Measurements from ENCODE around the gene TMEM239. TPM values are rescaled to one million over a fixed set of nuclear protein-coding genes. Genes with fewer than 3 reads are reported as not detected.
A peak's percentile ranks its signal among the peaks of the same experiment; 100 is the strongest.

TMEM239 gene
- total RNA-seq, 1 donor from 2014 or later = not detected

GRCh38 chr20:2838170-2838797 is 22.1 kb downstream of the TMEM239 start:
- CTCF ChIA-PET = no interaction called here
- peak overlapping the region; percentile 35 for H3K27ac Mint-ChIP-seq
- no peak for TF ChIP-seq CTCF (IDR thresholded peaks at IDR 0.05)
- H3K4me3 Mint-ChIP-seq = no peak overlapping the region
- POLR2A ChIA-PET = interaction anchor here (3.0 kb wide), 1 partner anchor 34 kb away, joined by 17 read pairs; the partner anchor contains the start of gene PTPRA
- no peak for DNase-seq
- intact Hi-C loops (cut with micrococcal nuclease) = no loop called here
- H3K4me1 Mint-ChIP-seq = peaks cover 28% of the 10 kb centered on the region
- H3K27me3 Mint-ChIP-seq = no peaks in the 10 kb centered on the region
- ATAC-seq (ENCODE audit: low read depth) = no peak
- no peaks in the 10 kb centered on the region for H3K9me3 Mint-ChIP-seq
- peaks cover 13% of the 10 kb centered on the region for H3K36me3 Mint-ChIP-seq (ENCODE audit: low read depth)

- Mint-ChIP-seq H3K9me3 (no peaks in the 10 kb centered on the region), H3K27ac (peak overlapping the region; percentile 67), H3K4me1 (peaks cover 28% of the 10 kb centered on the region), H3K27me3 (no peaks in the 10 kb centered on the region), H3K4me3 (peak overlapping the region; percentile 80), H3K36me3 (ENCODE audit: low read depth) (peaks cover 13% of the 10 kb centered on the region)
- ATAC-seq (ENCODE audit: low read depth) = no peak
- intact Hi-C loops (cut with micrococcal nuclease) = no loop called here
- CTCF ChIA-PET = no interaction called here
- DNase-seq = no peak
- POLR2A ChIA-PET = interaction anchor here (3.0 kb wide), 1 partner anchor 33 kb away, joined by 17 read pairs; the partner anchor contains the start of gene PTPRA
- TF ChIP-seq CTCF (IDR thresholded peaks at IDR 0.05) = no peak
Measured at GRCh38 chr20:2838847-2839671, 22.9 kb downstream of the TMEM239 start.

GRCh38 chr20:2839732-2840137 is 23.6 kb downstream of the TMEM239 start:
- H3K27ac Mint-ChIP-seq = peak overlapping the region; percentile 67
- peaks cover 15% of the 10 kb centered on the region for H3K36me3 Mint-ChIP-seq (ENCODE audit: low read depth)
- ATAC-seq (ENCODE audit: low read depth) = no peak
- no peak for TF ChIP-seq CTCF (IDR thresholded peaks at IDR 0.05)
- ChIA-PET CTCF (no interaction called here), POLR2A (interaction anchor here (0.7 to 3.0 kb wide), 8 partner anchors 8 to 369 kb away, joined by 3 to 17 read pairs (median 7); partner anchors contain the start of genes NOP56, PTPRA and SNRPB)
- H3K4me1 Mint-ChIP-seq = peaks cover 28% of the 10 kb centered on the region
- no peaks in the 10 kb centered on the region for H3K27me3 Mint-ChIP-seq
- peak overlapping the region; percentile 80 for H3K4me3 Mint-ChIP-seq
- intact Hi-C loops (cut with micrococcal nuclease) = loop anchor here (1.0 to 10.0 kb wide), 6 partner anchors 34 to 365 kb away; partner anchors contain the start of genes CPXM1, EBF4, NOP56 and PTPRA
- DNase-seq = no peak
- no peaks in the 10 kb centered on the region for H3K9me3 Mint-ChIP-seq

- Mint-ChIP-seq H3K9me3 (no peaks in the 10 kb centered on the region), H3K27me3 (no peaks in the 10 kb centered on the region), H3K4me1 (peaks cover 28% of the 10 kb centered on the region), H3K4me3 (peak within 1 kb of the TSS; percentile 86), H3K36me3 (ENCODE audit: low read depth) (peaks cover 12% of the 10 kb centered on the region), H3K27ac (peak within 1 kb of the TSS; percentile 82)
- ChIA-PET POLR2A (interaction anchor here (0.7 to 3.0 kb wide), 12 partner anchors 8 to 370 kb away, joined by 3 to 17 read pairs (median 4); partner anchors contain the start of genes NOP56, PTPRA and SNRPB), CTCF (no interaction called here)
- intact Hi-C loops (cut with micrococcal nuclease) = loop anchor here (1.0 to 10.0 kb wide), 6 partner anchors 33 to 366 kb away; partner anchors contain the start of genes CPXM1, EBF4, NOP56 and PTPRA
- TF ChIP-seq CTCF (IDR thresholded peaks at IDR 0.05) = no peak
- ATAC-seq (ENCODE audit: low read depth) = peak; percentile 92
- peak; percentile 96 for DNase-seq
Measured at GRCh38 chr20:2840138-2840966, 24.2 kb downstream of the TMEM239 start, which contains the start of the genes PCED1A and VPS16. TSS of gene PCED1A (minus strand) at chr20:2840655. CDS start at chr20:2839912, 743 bp downstream. TSS of gene VPS16 (plus strand) at chr20:2840745. CDS start at chr20:2840775, 30 bp downstream.

Measured in activated B cell treated with CpG ODN at 0.5 μM for 24 hours (primary cell).